Measurements from ENCODE around the gene KLF4. TPM values are rescaled to one million over a fixed set of nuclear protein-coding genes. Genes with fewer than 3 reads are reported as not detected.

Gene KLF4
- total RNA-seq, 2 experiments from 2014 or later: not detected

GRCh38 chr9:107464516-107464915 is 25.1 kb downstream of the KLF4 start:
- H3K4me3 ChIP-seq (ENCODE audit: low read depth, low read length, poor library complexity, severe bottlenecking): no peak overlapping the region
- no peaks in the 10 kb centered on the region for H3K9me2 ChIP-seq (ENCODE audit: insufficient read depth, low read length)
- no peak overlapping the region for H2AFZ ChIP-seq (ENCODE audit: low read length)
- H3K9me3 ChIP-seq (ENCODE audit: low read length): no peaks in the 10 kb centered on the region
- H3K36me3 ChIP-seq (ENCODE audit: insufficient read depth, low read length): no peaks in the 10 kb centered on the region
- no peaks in the 10 kb centered on the region for H4K20me1 ChIP-seq (ENCODE audit: insufficient read depth, low read length)
- H3K4me2 ChIP-seq (ENCODE audit: low read length): no peak overlapping the region
- DNase-seq (ENCODE audit: low spot score): no peak
- H3K27ac ChIP-seq (ENCODE audit: low read depth, low read length, poor library complexity, severe bottlenecking): no peak overlapping the region
- TF ChIP-seq EZH2phosphoT487 (IDR thresholded peaks at IDR 0.05; ENCODE audit: borderline replicate concordance, low read depth, low read length) (no peak), CTCF (conservative IDR thresholded peaks at IDR 0.05; ENCODE audit: low read length) (no peak)
- H3K4me1 ChIP-seq (ENCODE audit: insufficient read depth, low read length, poor library complexity, severe bottlenecking): no peaks in the 10 kb centered on the region
- ChIA-PET CTCF (ENCODE audit: unreplicated experiment) (interaction anchor here (0.6 kb wide), 1 partner anchor 8 kb away, joined by 3 read pairs; no protein-coding TSS in a partner anchor), POLR2A (no interaction called here)
- H3K79me2 ChIP-seq (ENCODE audit: insufficient read depth, low read depth, low read length): no peaks in the 10 kb centered on the region
- intact Hi-C loops (cut with micrococcal nuclease; ENCODE audit: unreplicated experiment): no loop called here
- BruUV-seq (replicated peaks): no TSS peak

- no peaks in the 10 kb centered on the region for H4K20me1 ChIP-seq (ENCODE audit: insufficient read depth, low read length)
- H3K9me2 ChIP-seq (ENCODE audit: insufficient read depth, low read length): no peaks in the 10 kb centered on the region
- H3K4me2 ChIP-seq (ENCODE audit: low read length): no peak overlapping the region
- H3K36me3 ChIP-seq (ENCODE audit: insufficient read depth, low read length): no peaks in the 10 kb centered on the region
- no peak overlapping the region for H3K27ac ChIP-seq (ENCODE audit: low read depth, low read length, poor library complexity, severe bottlenecking)
- H3K9me3 ChIP-seq (ENCODE audit: low read length): no peaks in the 10 kb centered on the region
- H2AFZ ChIP-seq (ENCODE audit: low read length): no peak overlapping the region
- CTCF ChIA-PET (ENCODE audit: unreplicated experiment): no interaction called here
- no peak for DNase-seq (ENCODE audit: low spot score)
- H3K4me3 ChIP-seq (ENCODE audit: low read depth, low read length, poor library complexity, severe bottlenecking): no peak overlapping the region
- intact Hi-C loops (cut with micrococcal nuclease; ENCODE audit: unreplicated experiment): no loop called here
- TF ChIP-seq EZH2phosphoT487 (IDR thresholded peaks at IDR 0.05; ENCODE audit: borderline replicate concordance, low read depth, low read length): no peak
- TF ChIP-seq CTCF (conservative IDR thresholded peaks at IDR 0.05; ENCODE audit: low read length): no peak
- H3K79me2 ChIP-seq (ENCODE audit: insufficient read depth, low read depth, low read length): no peaks in the 10 kb centered on the region
- POLR2A ChIA-PET: no interaction called here
- no peaks in the 10 kb centered on the region for H3K4me1 ChIP-seq (ENCODE audit: insufficient read depth, low read length, poor library complexity, severe bottlenecking)
- BruUV-seq (replicated peaks): no TSS peak
These were observed 26.9 kb downstream of the KLF4 start for GRCh38 chr9:107462691-107463090.

- no peaks in the 10 kb centered on the region for H3K36me3 ChIP-seq (ENCODE audit: insufficient read depth, low read length)
- DNase-seq (ENCODE audit: low spot score): no peak
- H4K20me1 ChIP-seq (ENCODE audit: insufficient read depth, low read length): no peaks in the 10 kb centered on the region
- TF ChIP-seq CTCF (conservative IDR thresholded peaks at IDR 0.05; ENCODE audit: low read length) (no peak), EZH2phosphoT487 (IDR thresholded peaks at IDR 0.05; ENCODE audit: borderline replicate concordance, low read depth, low read length) (no peak)
- H3K27ac ChIP-seq (ENCODE audit: low read depth, low read length, poor library complexity, severe bottlenecking): no peak overlapping the region
- intact Hi-C loops (cut with micrococcal nuclease; ENCODE audit: unreplicated experiment): no loop called here
- H3K9me2 ChIP-seq (ENCODE audit: insufficient read depth, low read length): no peaks in the 10 kb centered on the region
- no peak overlapping the region for H3K4me3 ChIP-seq (ENCODE audit: low read depth, low read length, poor library complexity, severe bottlenecking)
- H3K4me1 ChIP-seq (ENCODE audit: insufficient read depth, low read length, poor library complexity, severe bottlenecking): no peaks in the 10 kb centered on the region
- POLR2A ChIA-PET: no interaction called here
- CTCF ChIA-PET (ENCODE audit: unreplicated experiment): no interaction called here
- H3K79me2 ChIP-seq (ENCODE audit: insufficient read depth, low read depth, low read length): no peaks in the 10 kb centered on the region
- no peak overlapping the region for H3K4me2 ChIP-seq (ENCODE audit: low read length)
- no peaks in the 10 kb centered on the region for H3K9me3 ChIP-seq (ENCODE audit: low read length)
- no TSS peak for BruUV-seq (replicated peaks)
- H2AFZ ChIP-seq (ENCODE audit: low read length): no peak overlapping the region
These were observed 29.2 kb downstream of the KLF4 start for GRCh38 chr9:107460153-107461023.
